Thoracic aorta (tissue), 2 donors: ENCODE measurements around the gene MUC5AC. TPM values are rescaled to one million over a fixed set of nuclear protein-coding genes. Genes with fewer than 3 reads are reported as not detected.

Source experiments
- ATAC-seq: fragments of 150-250 bp; one replicate; pipeline ENCODE4 v1.8.0; 2017; ENCODE audit warnings: low read depth; ENCODE audit not compliant: insufficient number of reproducible peaks, low FRiP score
- DNase-seq: peaks from one replicate; pipeline ENCODE4 v3.0.0-alpha.2; 2020; ENCODE audit warnings: low spot score
- H3K27ac ChIP-seq, 2 donors: fragments of 200-600 bp; sonication (generic); 1 replicate in 1 of 2; 2 replicates in 1 of 2; pipeline ENCODE4 v1.5.1; 2016; ENCODE audit warnings: mild to moderate bottlenecking in 2 of 2, moderate library complexity in 2 of 2
- H3K27me3 ChIP-seq: fragments of 200-600 bp; sonication (generic); replicated peaks from 2 replicates; pipeline ENCODE4 v1.6.0; 2016; ENCODE audit warnings: mild to moderate bottlenecking; ENCODE audit not compliant: insufficient read depth
- H3K36me3 ChIP-seq: fragments of 200-600 bp; sonication (generic); one replicate; pipeline ENCODE4 v1.5.1; 2016
- H3K4me1 ChIP-seq, 2 donors: fragments of 200-600 bp; sonication (generic); 1 replicate in 1 of 2; 2 replicates in 1 of 2; pipeline versions ENCODE4 v1.5.1 to v1.6.0; 2016; ENCODE audit warnings: low read depth in 2 of 2, mild to moderate bottlenecking in 1 of 2; ENCODE audit not compliant: control insufficient read depth in 1 of 2
- H3K4me3 ChIP-seq: fragments of 200-600 bp; sonication (generic); 2 replicates; pipeline ENCODE4 v1.5.1; 2016; ENCODE audit warnings: mild to moderate bottlenecking
- H3K9me3 ChIP-seq: fragments of 200-600 bp; sonication (generic); 2 replicates; pipeline ENCODE4 v1.5.1; 2016
- CTCF ChIP-seq: fragments of 200-600 bp; sonication (generic); IDR thresholded peaks from one replicate; pipeline ENCODE4 v1.5.1; 2019; ENCODE audit warnings: antibody characterized with exemption
- total RNA-seq, 2 donors: library from RNA; depleted of rRNA; stranded (reverse); fragments of >200 nt; gene quantifications; one replicate each; pipeline versions ENCODE4 v1.1.0 to v1.2.3, GENCODE V29; 2016

The MUC5AC gene
- total RNA-seq, 2 donors from 2014 or later, result 45.9 TPM; not detected in 1

GRCh38 chr11:1220941-1221721 lies 63.4 kb downstream of the MUC5AC start:
- TF ChIP-seq CTCF, result no peak
- no peaks in the 10 kb centered on the region for H3K4me1 ChIP-seq
- no peak overlapping the region for H3K27ac ChIP-seq
- H3K36me3 ChIP-seq, result no peaks in the 10 kb centered on the region
- H3K4me3 ChIP-seq, result no peak overlapping the region
- no peaks in the 10 kb centered on the region for H3K27me3 ChIP-seq
- no peaks in the 10 kb centered on the region for H3K9me3 ChIP-seq
- no peak for DNase-seq
- no peak for ATAC-seq

- DNase-seq, result no peak
- Histone ChIP-seq H3K27ac (no peak overlapping the region), H3K36me3 (no peaks in the 10 kb centered on the region), H3K27me3 (no peaks in the 10 kb centered on the region), H3K4me1 (no peaks in the 10 kb centered on the region), H3K9me3 (no peaks in the 10 kb centered on the region), H3K4me3 (no peak overlapping the region)
- no peak for TF ChIP-seq CTCF
- no peak for ATAC-seq
These were observed 64.1 kb downstream of the MUC5AC start for GRCh38 chr11:1221848-1222311.

- no peaks in the 10 kb centered on the region for H3K27me3 ChIP-seq
- H3K36me3 ChIP-seq, result no peaks in the 10 kb centered on the region
- no peak for TF ChIP-seq CTCF
- DNase-seq (no peak), ATAC-seq (no peak)
- H3K27ac ChIP-seq, result no peak within 1 kb of the TSS
- H3K4me1 ChIP-seq, result no peaks in the 10 kb centered on the region
- H3K4me3 ChIP-seq, result no peak within 1 kb of the TSS
- H3K9me3 ChIP-seq, result no peaks in the 10 kb centered on the region
These were observed 65.0 kb downstream of the MUC5AC start, which contains the start of gene MUC5B for GRCh38 chr11:1222491-1223345. Gene MUC5B, plus strand, starts transcription at chr11:1223066. Its CDS starts 58 bp downstream, at chr11:1223124.

DNA sequence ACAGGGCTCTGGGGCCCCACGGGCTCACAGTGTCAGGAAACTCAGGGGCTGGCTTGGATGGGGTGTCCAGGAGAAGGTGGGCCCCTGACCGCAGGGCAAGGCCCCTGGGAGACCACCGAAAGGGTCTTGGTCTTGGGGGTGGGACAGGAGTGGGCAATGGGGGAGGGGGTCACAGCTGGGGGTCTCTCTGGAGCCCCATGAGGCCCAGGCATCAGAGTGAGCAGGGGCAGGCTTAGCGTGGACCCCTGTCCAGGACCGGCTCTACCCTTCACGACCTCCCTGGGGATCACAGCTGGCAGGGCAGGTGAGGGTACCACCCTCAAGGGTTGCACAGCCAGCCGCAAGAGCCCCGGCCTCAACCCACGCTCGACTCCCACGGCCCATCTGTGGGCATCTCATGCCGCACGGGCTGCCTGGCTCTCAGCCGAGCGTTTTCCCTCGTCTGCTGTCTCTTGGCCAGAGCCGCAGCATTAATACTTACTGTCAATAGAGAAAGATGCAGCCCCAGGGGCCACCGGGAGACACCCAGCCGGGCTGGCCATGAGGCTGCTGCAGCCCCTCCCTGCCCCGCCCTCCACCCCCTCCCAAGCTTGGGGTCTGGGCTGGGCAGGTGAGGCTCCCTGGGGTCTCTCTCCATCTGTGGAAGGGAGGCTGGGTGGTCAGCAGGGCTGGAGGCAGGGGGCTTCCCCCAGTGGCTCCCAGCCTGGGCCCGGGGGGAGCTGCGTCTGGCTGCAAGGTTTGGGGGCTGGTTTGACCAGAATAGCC lies 65.8 kb downstream of the MUC5AC start:
- Histone ChIP-seq H3K27me3 (no peaks in the 10 kb centered on the region), H3K36me3 (no peaks in the 10 kb centered on the region), H3K4me1 (no peaks in the 10 kb centered on the region), H3K9me3 (no peaks in the 10 kb centered on the region), H3K4me3 (no peak overlapping the region), H3K27ac (no peak overlapping the region)
- no peak for TF ChIP-seq CTCF
- DNase-seq (no peak), ATAC-seq (no peak)

DNA sequence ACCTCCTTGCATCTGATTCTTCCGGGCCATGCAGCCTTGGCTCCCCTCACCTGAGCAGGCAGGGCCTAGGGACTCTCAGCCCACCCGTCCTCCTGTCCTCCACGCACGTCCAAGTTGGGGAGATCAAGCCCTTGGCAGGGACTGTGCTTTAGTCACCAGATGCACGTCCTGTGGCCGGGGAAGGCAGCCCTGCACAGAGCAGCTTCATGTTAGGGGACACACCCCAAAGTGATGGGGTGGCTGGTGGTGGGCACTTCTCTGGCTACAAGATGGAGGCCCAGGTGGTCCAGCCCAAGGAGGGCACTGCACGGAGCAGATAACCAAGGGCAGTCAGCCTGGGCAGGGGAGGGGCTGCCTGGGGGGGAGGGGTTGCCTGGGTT lies 66.3 kb downstream of the MUC5AC start:
- H3K27me3 ChIP-seq, result no peaks in the 10 kb centered on the region
- TF ChIP-seq CTCF, result no peak

More for the DNA sequence above, 66.3 kb downstream of the MUC5AC start:
- Histone ChIP-seq H3K36me3 (no peaks in the 10 kb centered on the region), H3K4me3 (no peak overlapping the region), H3K4me1 (no peaks in the 10 kb centered on the region), H3K27ac (no peak overlapping the region), H3K9me3 (no peaks in the 10 kb centered on the region)
- no peak for ATAC-seq
- no peak for DNase-seq
